RWPE2 (cell line): ENCODE results near the gene ASTN1.

Source experiments
- ATAC-seq: fragments of 200-7000 bp; cut with Tn5 transposase; 3 replicates; pipeline ENCODE4 v1.9.1; 2021; ENCODE audit warnings: low read depth
- DNase-seq: peaks from one replicate; pipeline ENCODE4 v3.0.0-alpha.2; 2020; ENCODE audit warnings: low spot score
- H3K27ac ChIP-seq: fragments of 450-650 bp; 2 replicates; pipeline ENCODE4 v1.5.1; 2017; ENCODE audit warnings: mild to moderate bottlenecking; ENCODE audit not compliant: poor library complexity, severe bottlenecking
- H3K27me3 ChIP-seq: fragments of 250-450 bp; sonication (Bioruptor Pico); 2 replicates; pipeline ENCODE4 v1.5.1; 2021; ENCODE audit warnings: mild to moderate bottlenecking, moderate library complexity; ENCODE audit not compliant: insufficient read depth, poor library complexity, severe bottlenecking
- H3K36me3 ChIP-seq: fragments of 250-450 bp; sonication (Bioruptor Pico); 2 replicates; pipeline ENCODE4 v1.5.1; 2020; ENCODE audit warnings: low read depth, mild to moderate bottlenecking, moderate library complexity
- H3K4me1 ChIP-seq: fragments of 250-450 bp; sonication (Bioruptor Pico); 2 replicates; pipeline ENCODE4 v1.5.1; 2021; ENCODE audit warnings: mild to moderate bottlenecking, moderate library complexity; ENCODE audit not compliant: insufficient read depth, poor library complexity, severe bottlenecking
- H3K4me3 ChIP-seq: fragments of 250-450 bp; sonication (Bioruptor Pico); 2 replicates; pipeline ENCODE4 v1.5.1; 2021; ENCODE audit warnings: mild to moderate bottlenecking, moderate library complexity; ENCODE audit not compliant: severe bottlenecking
- H3K9me3 ChIP-seq: fragments of 250-450 bp; sonication (Bioruptor Pico); 2 replicates; pipeline ENCODE4 v1.5.1; 2021; ENCODE audit warnings: mild to moderate bottlenecking, moderate library complexity; ENCODE audit not compliant: severe bottlenecking
- CTCF ChIP-seq: fragments of 450-650 bp; IDR thresholded peaks from one replicate; pipeline ENCODE4 v1.5.1; 2017; ENCODE audit warnings: mild to moderate bottlenecking, moderate library complexity; ENCODE audit not compliant: poor library complexity, severe bottlenecking

ASTN1 gene

GRCh38 chr1:176858433-176858916 lies 306.0 kb downstream of the ASTN1 start:
- H3K9me3 ChIP-seq, result no peaks in the 10 kb centered on the region
- TF ChIP-seq CTCF, result no peak
- ATAC-seq, result no peak
- H3K27me3 ChIP-seq, result no peaks in the 10 kb centered on the region
- no peak overlapping the region for H3K27ac ChIP-seq
- H3K4me3 ChIP-seq, result no peak overlapping the region
- no peaks in the 10 kb centered on the region for H3K36me3 ChIP-seq
- DNase-seq, result no peak
- no peaks in the 10 kb centered on the region for H3K4me1 ChIP-seq

- no peak for DNase-seq
- Histone ChIP-seq H3K9me3 (no peaks in the 10 kb centered on the region), H3K27ac (no peak overlapping the region), H3K36me3 (no peaks in the 10 kb centered on the region), H3K4me1 (no peaks in the 10 kb centered on the region), H3K4me3 (no peak overlapping the region), H3K27me3 (no peaks in the 10 kb centered on the region)
- no peak for TF ChIP-seq CTCF
- peak; percentile 70 for ATAC-seq
Observed at GRCh38 chr1:176857632-176858031, 306.9 kb downstream of the ASTN1 start.

GRCh38 chr1:176854758-176855745 lies 309.5 kb downstream of the ASTN1 start:
- Histone ChIP-seq H3K4me1 (no peaks in the 10 kb centered on the region), H3K36me3 (no peaks in the 10 kb centered on the region), H3K4me3 (no peak overlapping the region), H3K27ac (no peak overlapping the region), H3K9me3 (no peaks in the 10 kb centered on the region), H3K27me3 (no peaks in the 10 kb centered on the region)
- TF ChIP-seq CTCF, result no peak
- ATAC-seq (no peak), DNase-seq (no peak)

GRCh38 chr1:176854121-176854520 lies 310.4 kb downstream of the ASTN1 start:
- DNase-seq (no peak), ATAC-seq (no peak)
- no peak overlapping the region for H3K4me3 ChIP-seq
- no peaks in the 10 kb centered on the region for H3K4me1 ChIP-seq
- TF ChIP-seq CTCF, result no peak
- H3K36me3 ChIP-seq, result no peaks in the 10 kb centered on the region
- no peak overlapping the region for H3K27ac ChIP-seq
- H3K27me3 ChIP-seq, result no peaks in the 10 kb centered on the region
- H3K9me3 ChIP-seq, result no peaks in the 10 kb centered on the region

- no peak for ATAC-seq
- no peaks in the 10 kb centered on the region for H3K9me3 ChIP-seq
- H3K4me1 ChIP-seq, result no peaks in the 10 kb centered on the region
- no peak overlapping the region for H3K4me3 ChIP-seq
- no peaks in the 10 kb centered on the region for H3K36me3 ChIP-seq
- no peak for DNase-seq
- no peak for TF ChIP-seq CTCF
- no peaks in the 10 kb centered on the region for H3K27me3 ChIP-seq
- H3K27ac ChIP-seq, result no peak overlapping the region
Observed at GRCh38 chr1:176853503-176853902, 311.0 kb downstream of the ASTN1 start.
